Measurements from ENCODE around the gene CADM1.

DNA sequence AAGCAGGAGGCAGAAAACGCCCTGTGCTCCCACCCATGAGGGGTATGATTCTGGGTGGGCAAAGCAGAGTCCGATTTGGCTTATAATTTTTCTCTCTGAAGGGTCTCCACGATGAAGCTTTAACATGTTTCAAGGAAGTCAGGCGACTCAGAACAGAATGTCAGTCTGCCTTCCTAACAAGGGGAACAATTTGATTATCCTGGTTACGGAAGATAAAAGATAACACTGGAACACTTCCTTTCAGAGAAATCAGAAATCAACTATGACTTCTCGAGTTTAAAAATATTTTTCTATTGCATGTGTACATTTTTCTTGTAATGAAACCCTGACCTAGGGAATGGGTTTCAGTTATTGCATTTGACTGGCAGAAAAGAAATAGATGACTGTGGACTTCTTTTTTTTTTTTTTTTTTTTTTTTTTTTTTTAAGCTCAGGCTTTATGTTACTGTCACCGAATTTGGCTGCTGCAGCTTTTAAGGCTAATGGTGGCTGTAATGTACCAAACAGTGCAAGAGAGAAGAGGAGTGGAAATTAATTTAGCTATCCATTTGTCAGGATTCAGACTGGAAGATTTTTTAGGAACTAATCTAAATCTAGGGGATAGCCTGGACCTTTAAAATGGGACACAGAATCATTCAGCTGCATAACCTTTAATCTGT lies 297.7 kb downstream of the CADM1 start:
- no peak for TF ChIP-seq POLR2A (IDR thresholded peaks at IDR 0.05)
- TF ChIP-seq, protein P1, sequence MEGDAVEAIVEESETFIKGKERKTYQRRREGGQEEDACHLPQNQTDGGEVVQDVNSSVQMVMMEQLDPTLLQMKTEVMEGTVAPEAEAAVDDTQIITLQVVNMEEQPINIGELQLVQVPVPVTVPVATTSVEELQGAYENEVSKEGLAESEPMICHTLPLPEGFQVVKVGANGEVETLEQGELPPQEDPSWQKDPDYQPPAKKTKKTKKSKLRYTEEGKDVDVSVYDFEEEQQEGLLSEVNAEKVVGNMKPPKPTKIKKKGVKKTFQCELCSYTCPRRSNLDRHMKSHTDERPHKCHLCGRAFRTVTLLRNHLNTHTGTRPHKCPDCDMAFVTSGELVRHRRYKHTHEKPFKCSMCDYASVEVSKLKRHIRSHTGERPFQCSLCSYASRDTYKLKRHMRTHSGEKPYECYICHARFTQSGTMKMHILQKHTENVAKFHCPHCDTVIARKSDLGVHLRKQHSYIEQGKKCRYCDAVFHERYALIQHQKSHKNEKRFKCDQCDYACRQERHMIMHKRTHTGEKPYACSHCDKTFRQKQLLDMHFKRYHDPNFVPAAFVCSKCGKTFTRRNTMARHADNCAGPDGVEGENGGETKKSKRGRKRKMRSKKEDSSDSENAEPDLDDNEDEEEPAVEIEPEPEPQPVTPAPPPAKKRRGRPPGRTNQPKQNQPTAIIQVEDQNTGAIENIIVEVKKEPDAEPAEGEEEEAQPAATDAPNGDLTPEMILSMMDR (IDR thresholded peaks at IDR 0.05) = no peak
